ENCODE measurements around the gene NDUFA6. TPM values are rescaled to one million over a fixed set of nuclear protein-coding genes. Genes with fewer than 3 reads are reported as not detected.

Gene NDUFA6
- total and polyA plus RNA-seq, 3 donors from 2014 or later, result 41.1 to 81.4 (median 53.3) TPM

DNA sequence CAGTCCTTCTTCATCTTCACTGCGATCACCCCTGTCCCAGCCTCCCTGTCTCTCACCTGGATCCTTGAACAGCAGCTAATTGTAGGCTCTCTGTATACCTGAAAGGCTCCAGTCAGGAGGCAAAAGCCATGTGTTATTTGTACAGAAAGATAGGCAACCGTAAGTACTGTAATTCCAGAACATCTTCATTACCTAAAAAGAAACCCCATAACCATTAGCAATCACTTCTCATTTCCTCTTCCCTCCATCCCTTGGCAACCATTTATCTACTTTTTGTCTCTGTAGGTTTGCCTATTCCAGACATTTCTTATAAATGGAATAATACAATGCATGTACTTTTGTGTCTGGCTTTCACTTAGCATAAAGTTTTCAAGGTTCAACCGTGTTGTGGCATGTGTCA, 37.8 kb downstream of the NDUFA6 start:
- TF ChIP-seq, protein P1, sequence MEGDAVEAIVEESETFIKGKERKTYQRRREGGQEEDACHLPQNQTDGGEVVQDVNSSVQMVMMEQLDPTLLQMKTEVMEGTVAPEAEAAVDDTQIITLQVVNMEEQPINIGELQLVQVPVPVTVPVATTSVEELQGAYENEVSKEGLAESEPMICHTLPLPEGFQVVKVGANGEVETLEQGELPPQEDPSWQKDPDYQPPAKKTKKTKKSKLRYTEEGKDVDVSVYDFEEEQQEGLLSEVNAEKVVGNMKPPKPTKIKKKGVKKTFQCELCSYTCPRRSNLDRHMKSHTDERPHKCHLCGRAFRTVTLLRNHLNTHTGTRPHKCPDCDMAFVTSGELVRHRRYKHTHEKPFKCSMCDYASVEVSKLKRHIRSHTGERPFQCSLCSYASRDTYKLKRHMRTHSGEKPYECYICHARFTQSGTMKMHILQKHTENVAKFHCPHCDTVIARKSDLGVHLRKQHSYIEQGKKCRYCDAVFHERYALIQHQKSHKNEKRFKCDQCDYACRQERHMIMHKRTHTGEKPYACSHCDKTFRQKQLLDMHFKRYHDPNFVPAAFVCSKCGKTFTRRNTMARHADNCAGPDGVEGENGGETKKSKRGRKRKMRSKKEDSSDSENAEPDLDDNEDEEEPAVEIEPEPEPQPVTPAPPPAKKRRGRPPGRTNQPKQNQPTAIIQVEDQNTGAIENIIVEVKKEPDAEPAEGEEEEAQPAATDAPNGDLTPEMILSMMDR (IDR thresholded peaks at IDR 0.05), result no peak
- TF ChIP-seq POLR2A (IDR thresholded peaks at IDR 0.05), result no peak
- Histone ChIP-seq H3K9me3 (no peaks in the 10 kb centered on the region), H3K36me3 (ENCODE audit: low read depth, missing control alignments) (no peaks in the 10 kb centered on the region), H3K27ac (no peak overlapping the region), H3K4me1 (no peaks in the 10 kb centered on the region), H3K27me3 (no peaks in the 10 kb centered on the region), H3K4me3 (no peak overlapping the region)
- no peak for DNase-seq
- 83 to 91% methylated on average over 3 of the region's 3 CpGs for WGBS, 2 donors
- intact Hi-C loops (cut with DNase I; ENCODE audit: low total_unique reads), result no loop called here

DNA sequence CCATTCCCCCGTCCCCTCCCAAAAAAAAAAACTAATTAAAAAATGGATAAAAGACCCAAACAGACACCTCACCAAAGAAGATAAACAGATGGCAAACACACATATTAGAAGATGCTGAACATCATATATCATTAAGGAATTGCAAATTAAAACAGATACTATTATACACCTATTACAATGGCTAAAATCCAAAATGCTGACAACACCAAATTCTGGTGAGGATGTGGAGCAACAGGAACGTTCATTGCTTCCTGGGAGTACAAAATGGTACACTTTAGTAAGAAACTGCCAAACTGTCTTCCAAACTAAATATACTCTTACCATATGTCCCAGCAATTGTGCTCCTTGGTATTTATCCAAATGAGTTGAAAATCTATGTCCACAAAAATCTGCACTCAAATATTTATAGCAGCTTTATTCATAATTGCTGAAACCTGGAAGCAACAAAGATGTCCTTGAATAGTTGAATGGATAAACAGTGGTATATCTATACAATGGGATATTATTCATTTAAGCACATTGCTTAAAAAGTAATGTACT, 39.9 kb downstream of the NDUFA6 start:
- DNase-seq, result no peak
- TF ChIP-seq, protein P1 (IDR thresholded peaks at IDR 0.05), result no peak
- TF ChIP-seq POLR2A (IDR thresholded peaks at IDR 0.05), result no peak
- WGBS, 2 donors, result 73 to 78% methylated on average over 2 of the region's 2 CpGs
- H3K4me3 ChIP-seq, result no peak overlapping the region
- intact Hi-C loops (cut with DNase I; ENCODE audit: low total_unique reads), result no loop called here
- H3K27ac ChIP-seq, result no peak overlapping the region
- no peaks in the 10 kb centered on the region for H3K36me3 ChIP-seq (ENCODE audit: low read depth, missing control alignments)
- H3K9me3 ChIP-seq, result no peaks in the 10 kb centered on the region
- no peaks in the 10 kb centered on the region for H3K27me3 ChIP-seq
- no peaks in the 10 kb centered on the region for H3K4me1 ChIP-seq

DNA sequence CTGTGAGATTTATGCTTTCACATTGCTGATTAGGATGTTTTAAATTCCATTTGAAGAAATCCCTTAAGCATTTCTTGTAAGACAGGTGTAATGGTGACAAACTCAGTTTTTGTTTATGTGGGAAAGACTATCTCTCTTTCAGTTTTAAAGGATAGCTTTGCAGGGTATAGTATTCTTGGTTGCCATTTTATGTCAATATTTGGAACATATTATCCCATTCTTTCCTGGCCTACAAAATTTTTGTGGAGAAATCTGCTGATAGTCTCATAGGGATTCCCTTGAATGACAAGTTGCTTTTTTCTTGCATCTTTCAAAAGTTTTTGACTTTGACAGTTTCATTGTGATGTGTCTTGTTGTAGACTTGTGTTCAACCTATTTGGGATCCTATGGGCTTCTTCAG, 48.8 kb downstream of the NDUFA6 start:
- Histone ChIP-seq H3K4me3 (no peak overlapping the region), H3K9me3 (no peaks in the 10 kb centered on the region), H3K36me3 (ENCODE audit: low read depth, missing control alignments) (no peaks in the 10 kb centered on the region), H3K27me3 (no peaks in the 10 kb centered on the region), H3K4me1 (no peaks in the 10 kb centered on the region), H3K27ac (no peak overlapping the region)
- no peak for TF ChIP-seq POLR2A (IDR thresholded peaks at IDR 0.05)
- TF ChIP-seq, protein P1 (IDR thresholded peaks at IDR 0.05), result no peak
- DNase-seq, result no peak
- intact Hi-C loops (cut with DNase I; ENCODE audit: low total_unique reads), result no loop called here

DNA sequence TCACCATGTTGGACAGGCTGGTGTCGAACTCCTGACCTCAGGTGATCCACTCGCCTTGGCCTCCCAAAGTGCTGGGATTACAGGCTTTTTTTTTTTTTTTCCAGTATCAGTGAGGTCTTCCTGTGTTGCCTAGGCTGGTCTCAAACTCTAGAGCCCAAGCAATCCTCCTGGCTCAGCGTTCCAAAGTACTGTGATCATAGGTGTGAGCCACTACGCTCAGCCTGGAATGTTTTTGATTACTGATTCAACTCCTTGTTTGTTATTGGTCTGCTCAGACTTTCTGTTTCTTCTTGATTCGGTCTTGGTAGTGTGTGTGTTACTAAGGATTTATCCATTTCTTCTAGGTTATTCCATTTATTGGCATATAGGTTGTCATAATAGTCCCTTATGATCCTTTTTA, 51.3 kb downstream of the NDUFA6 start:
- Histone ChIP-seq H3K9me3 (no peaks in the 10 kb centered on the region), H3K27me3 (no peaks in the 10 kb centered on the region), H3K36me3 (ENCODE audit: low read depth, missing control alignments) (no peaks in the 10 kb centered on the region), H3K4me3 (no peak overlapping the region), H3K27ac (no peak overlapping the region), H3K4me1 (no peaks in the 10 kb centered on the region)
- TF ChIP-seq POLR2A (IDR thresholded peaks at IDR 0.05), result no peak
- TF ChIP-seq, protein P1 (IDR thresholded peaks at IDR 0.05), result no peak
- DNase-seq, result no peak
- intact Hi-C loops (cut with DNase I; ENCODE audit: low total_unique reads), result no loop called here
- WGBS, 2 donors, result 95% methylated on average over 5 of the region's 5 CpGs

Small RNAs within 50 kb of the gene (small RNA-seq; reads per million reads assigned to genes)
- 0 to 0.28 reads per million in 2 donors for gene SNORD13P1

Other genes starting within 250 kb of the NDUFA6 start
- 1 to 10 TPM; 1.3 to 1.4 TPM for gene SHISA8, start 175.7 kb downstream of the NDUFA6 start, total RNA-seq
- not detected for gene SHISA8, start 175.7 kb downstream of the NDUFA6 start, polyA plus RNA-seq (ENCODE audit: insufficient read depth, low read depth, low replicate concordance)
- gene TNFRSF13C, start 164.0 kb downstream of the NDUFA6 start, total RNA-seq, result 1 to 10 TPM in 1 of 2 donors, under 1 TPM in 1; 0.56 to 1.9 TPM
- gene TNFRSF13C, start 164.0 kb downstream of the NDUFA6 start, polyA plus RNA-seq (ENCODE audit: insufficient read depth, low read depth, low replicate concordance), result 0.69 TPM
- gene CENPM, start 143.6 kb downstream of the NDUFA6 start, total RNA-seq, result 10 to 100 TPM; 15.5 to 28.2 TPM
- gene CENPM, start 143.6 kb downstream of the NDUFA6 start, polyA plus RNA-seq (ENCODE audit: insufficient read depth, low read depth, low replicate concordance), result 15.7 TPM
- gene SEPTIN3, start 121.3 kb downstream of the NDUFA6 start, total RNA-seq, result 1 to 10 TPM; 1.6 to 2.2 TPM
- gene SEPTIN3, start 121.3 kb downstream of the NDUFA6 start, polyA plus RNA-seq (ENCODE audit: insufficient read depth, low read depth, low replicate concordance), result 2.4 TPM
- gene WBP2NL, start 92.0 kb downstream of the NDUFA6 start, total RNA-seq, result 10 to 100 TPM; 31.8 to 90.8 TPM
- gene WBP2NL, start 92.0 kb downstream of the NDUFA6 start, polyA plus RNA-seq (ENCODE audit: insufficient read depth, low read depth, low replicate concordance), result 91.5 TPM
- gene NAGA, start 20.0 kb downstream of the NDUFA6 start, total RNA-seq, result 10 to 100 TPM; 19.9 to 32.1 TPM
- gene NAGA, start 20.0 kb downstream of the NDUFA6 start, polyA plus RNA-seq (ENCODE audit: insufficient read depth, low read depth, low replicate concordance), result 22.9 TPM
- 1 to 10 TPM; 2.8 to 3.8 TPM for gene PHETA2, start 16.5 kb downstream of the NDUFA6 start, total RNA-seq
- 5.5 TPM for gene PHETA2, start 16.5 kb downstream of the NDUFA6 start, polyA plus RNA-seq (ENCODE audit: insufficient read depth, low read depth, low replicate concordance)
- 10 to 100 TPM; 14.3 to 19.4 TPM for gene SMDT1, start 11.1 kb downstream of the NDUFA6 start, total RNA-seq
- gene SMDT1, start 11.1 kb downstream of the NDUFA6 start, polyA plus RNA-seq (ENCODE audit: insufficient read depth, low read depth, low replicate concordance), result 130 TPM
- 1 to 10 TPM; 1.4 to 2.0 TPM for gene CYP2D6, start 40.0 kb upstream of the NDUFA6 start, total RNA-seq
- 0.54 TPM for gene CYP2D6, start 40.0 kb upstream of the NDUFA6 start, polyA plus RNA-seq (ENCODE audit: insufficient read depth, low read depth, low replicate concordance)
- 10 to 100 TPM; 40.5 to 44.8 TPM for gene TCF20, start 179.9 kb upstream of the NDUFA6 start, total RNA-seq
- 41.6 TPM for gene TCF20, start 179.9 kb upstream of the NDUFA6 start, polyA plus RNA-seq (ENCODE audit: insufficient read depth, low read depth, low replicate concordance)

Data from testis (tissue), 3 donors.